Mammary epithelial cell (primary cell): ENCODE data around the gene ITLN2.
"Not testable (repeated sequence)": the region's sequence is repeated elsewhere in the genome, so short reads cannot be mapped to it uniquely, and the experiment has no call there.

Experiments used
- CTCF ChIP-seq, 2 donors: IDR thresholded peaks in 1 of 2; conservative IDR thresholded peaks in 1 of 2; 2 replicates each; pipeline ENCODE4 v1.5.1; 2011 to 2012; ENCODE audit warnings: inconsistent platforms in 2 of 2, low read length in 2 of 2, mild to moderate bottlenecking in 2 of 2, control low read depth in 1 of 2, low read depth in 1 of 2; ENCODE audit not compliant: insufficient read depth in 1 of 2; ENCODE audit errors: extremely low read depth in 1 of 2
- EZH2 ChIP-seq: IDR thresholded peaks from 2 replicates; pipeline ENCODE4 v1.6.1; 2012; ENCODE audit warnings: low read length, inconsistent platforms, borderline replicate concordance

GRCh38 chr1:160900683-160901082, 53.9 kb downstream of the ITLN2 start:
- not testable (repeated sequence) for TF ChIP-seq CTCF (conservative IDR thresholded peaks at IDR 0.05 in 1 of 2, IDR thresholded peaks at IDR 0.05 in 1 of 2; ENCODE audit: extremely low read depth in 1 of 2, insufficient read depth in 1 of 2, low read depth in 1 of 2, low read length in 2 of 2); EZH2
